ENCODE results near the gene LYPD1. TPM values are rescaled to one million over a fixed set of nuclear protein-coding genes. Genes with fewer than 3 reads are reported as not detected.

LYPD1 gene
- total RNA-seq, 1 donor from 2014 or later = 1.1 TPM

- Mint-ChIP-seq H3K27me3 (ENCODE audit: unreplicated experiment) (peaks cover 2% of the 10 kb centered on the region), H3K4me3 (ENCODE audit: unreplicated experiment) (no peak overlapping the region), H3K9me3 (ENCODE audit: unreplicated experiment) (no peaks in the 10 kb centered on the region), H3K27ac (ENCODE audit: unreplicated experiment) (no peak overlapping the region), H3K4me1 (ENCODE audit: low read depth, unreplicated experiment) (peaks cover 4% of the 10 kb centered on the region), H3K36me3 (ENCODE audit: unreplicated experiment) (peaks cover 4% of the 10 kb centered on the region)
- no peak for TF ChIP-seq CTCF (IDR thresholded peaks at IDR 0.05; ENCODE audit: partially characterized antibody, unreplicated experiment)
- DNase-seq = no peak
Observed at GRCh38 chr2:132623096-132623839, 46.7 kb downstream of the LYPD1 start.

DNA sequence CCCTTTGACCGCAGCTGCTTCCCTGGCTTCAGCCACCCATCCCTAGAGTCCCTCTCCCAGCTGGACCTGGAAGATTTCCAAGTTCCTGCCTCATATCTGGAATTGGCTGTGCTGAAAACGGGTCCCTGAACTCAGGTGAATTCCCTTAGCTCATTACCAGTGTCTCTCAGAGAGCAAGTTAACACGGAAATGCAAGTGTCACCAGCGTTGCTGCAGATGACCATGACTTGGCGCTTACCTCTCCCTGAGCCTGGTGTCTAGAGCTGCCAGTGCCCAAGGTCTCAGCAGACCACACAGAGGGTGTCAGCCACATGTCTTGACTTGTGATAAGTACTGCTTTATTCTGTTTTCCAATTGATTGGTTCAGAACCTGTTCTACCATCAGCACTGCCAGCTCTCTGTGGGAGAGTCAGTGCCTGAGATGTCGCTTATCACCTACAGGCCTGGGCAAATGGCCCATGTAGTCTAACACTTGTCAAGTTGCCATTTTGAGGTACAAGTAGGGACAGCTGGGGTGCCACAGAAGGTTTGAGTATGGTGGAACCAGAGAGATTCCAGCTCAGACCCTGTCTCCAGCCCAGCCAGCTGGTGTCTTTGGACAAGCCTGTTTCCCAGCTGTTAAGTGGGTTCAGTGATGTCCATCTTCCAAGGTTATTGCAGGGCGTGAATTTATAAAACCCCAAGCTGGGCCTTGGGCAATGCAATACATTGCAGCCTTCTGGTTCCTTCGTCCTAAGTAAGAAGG is 48.7 kb downstream of the LYPD1 start:
- TF ChIP-seq CTCF (IDR thresholded peaks at IDR 0.05; ENCODE audit: partially characterized antibody, unreplicated experiment) = no peak
- Mint-ChIP-seq H3K36me3 (ENCODE audit: unreplicated experiment) (peaks cover 4% of the 10 kb centered on the region), H3K27me3 (ENCODE audit: unreplicated experiment) (peaks cover 2% of the 10 kb centered on the region), H3K4me3 (ENCODE audit: unreplicated experiment) (no peak overlapping the region), H3K4me1 (ENCODE audit: low read depth, unreplicated experiment) (peaks cover 4% of the 10 kb centered on the region), H3K27ac (ENCODE audit: unreplicated experiment) (no peak overlapping the region), H3K9me3 (ENCODE audit: unreplicated experiment) (no peaks in the 10 kb centered on the region)
- DNase-seq = no peak

GRCh38 chr2:132620115-132620514 is 49.9 kb downstream of the LYPD1 start:
- Mint-ChIP-seq H3K4me1 (ENCODE audit: low read depth, unreplicated experiment) (peaks cover 4% of the 10 kb centered on the region), H3K36me3 (ENCODE audit: unreplicated experiment) (peaks cover 2% of the 10 kb centered on the region), H3K27ac (ENCODE audit: unreplicated experiment) (no peak overlapping the region), H3K9me3 (ENCODE audit: unreplicated experiment) (no peaks in the 10 kb centered on the region), H3K4me3 (ENCODE audit: unreplicated experiment) (no peak overlapping the region), H3K27me3 (ENCODE audit: unreplicated experiment) (peaks cover 2% of the 10 kb centered on the region)
- DNase-seq = no peak
- TF ChIP-seq CTCF (IDR thresholded peaks at IDR 0.05; ENCODE audit: partially characterized antibody, unreplicated experiment) = no peak

GRCh38 chr2:132618734-132619133 is 51.3 kb downstream of the LYPD1 start:
- peaks cover 2% of the 10 kb centered on the region for H3K27me3 Mint-ChIP-seq (ENCODE audit: unreplicated experiment)
- H3K36me3 Mint-ChIP-seq (ENCODE audit: unreplicated experiment) = no peaks in the 10 kb centered on the region
- H3K9me3 Mint-ChIP-seq (ENCODE audit: unreplicated experiment) = peaks cover 2% of the 10 kb centered on the region
- no peak overlapping the region for H3K27ac Mint-ChIP-seq (ENCODE audit: unreplicated experiment)
- peaks cover 4% of the 10 kb centered on the region for H3K4me1 Mint-ChIP-seq (ENCODE audit: low read depth, unreplicated experiment)
- no peak for DNase-seq
- TF ChIP-seq CTCF (IDR thresholded peaks at IDR 0.05; ENCODE audit: partially characterized antibody, unreplicated experiment) = no peak
- no peak overlapping the region for H3K4me3 Mint-ChIP-seq (ENCODE audit: unreplicated experiment)

DNA sequence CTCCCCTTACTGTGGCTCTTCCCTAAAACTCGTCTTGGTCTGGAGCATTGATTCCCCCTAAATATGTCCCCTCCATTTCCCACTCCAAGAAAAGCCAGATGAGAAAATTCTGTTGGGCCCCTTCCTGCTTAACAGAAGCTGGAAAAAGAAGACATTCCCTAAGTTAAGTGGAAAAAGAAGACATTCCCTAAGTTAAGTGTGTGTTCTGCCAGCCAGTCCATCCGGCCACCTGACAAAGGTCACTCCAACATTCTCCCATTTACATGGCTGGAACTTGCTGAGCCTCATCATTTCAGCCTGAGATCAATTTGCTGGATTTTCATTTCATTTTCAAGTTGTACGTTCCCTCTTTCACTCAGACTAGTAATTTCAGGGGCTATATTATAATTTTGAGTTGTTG is 52.0 kb downstream of the LYPD1 start:
- H3K9me3 Mint-ChIP-seq (ENCODE audit: unreplicated experiment) = peaks cover 2% of the 10 kb centered on the region
- H3K4me1 Mint-ChIP-seq (ENCODE audit: low read depth, unreplicated experiment) = peaks cover 4% of the 10 kb centered on the region
- H3K36me3 Mint-ChIP-seq (ENCODE audit: unreplicated experiment) = no peaks in the 10 kb centered on the region
- no peak overlapping the region for H3K27ac Mint-ChIP-seq (ENCODE audit: unreplicated experiment)
- no peak for DNase-seq
- H3K27me3 Mint-ChIP-seq (ENCODE audit: unreplicated experiment) = peaks cover 2% of the 10 kb centered on the region
- no peak overlapping the region for H3K4me3 Mint-ChIP-seq (ENCODE audit: unreplicated experiment)
- no peak for TF ChIP-seq CTCF (IDR thresholded peaks at IDR 0.05; ENCODE audit: partially characterized antibody, unreplicated experiment)
